AG04450 (cell line): Measurements from ENCODE around the gene ASCC1. TPM values are rescaled to one million over a fixed set of nuclear protein-coding genes. Genes with fewer than 3 reads are reported as not detected.

Experiments
- CTCF ChIA-PET: fragments of 300-600, 350-600 bp; formaldehyde crosslinking; extraction: SDS; loops from one replicate; lab custom pipeline; 2022; ENCODE audit warnings: antibody characterized with exemption, inconsistent platforms; lab: Charles Lee
- POLR2A ChIA-PET: fragments of 350-600 bp; formaldehyde crosslinking; extraction: SDS; loops from one replicate; lab custom pipeline; 2021; ENCODE audit warnings: antibody characterized with exemption, inconsistent platforms; lab: Yijun Ruan, JAX
- DNase-seq: peaks from one replicate; pipeline ENCODE4 v3.0.0-alpha.2; 2011; ENCODE audit warnings: low read depth, low spot score
- H3K27ac ChIP-seq: one replicate; pipeline ENCODE4 v1.5.1; 2012; ENCODE audit warnings: low read depth, low read length, control low read depth
- H3K27me3 ChIP-seq: one replicate; pipeline ENCODE4 v1.6.0; 2012; ENCODE audit warnings: low read length; ENCODE audit not compliant: control insufficient read depth, insufficient read depth
- H3K4me3 ChIP-seq: 2 replicates; pipeline ENCODE4 v1.5.1; 2011; ENCODE audit warnings: mild to moderate bottlenecking, low read depth, low read length, control low read depth
- H3K9me3 ChIP-seq: 2 replicates; pipeline ENCODE4 v1.5.1; 2012; ENCODE audit warnings: low read length; ENCODE audit not compliant: control insufficient read depth, insufficient read depth
- CTCF ChIP-seq: IDR thresholded peaks from 2 replicates; pipeline ENCODE4 v1.5.1; 2011; ENCODE audit warnings: low read depth, low read length, control low read depth, inconsistent platforms
- polyA plus RNA-seq: library from polyadenylated mRNA; depleted of rRNA; stranded (reverse); fragments of >200 nt; gene quantifications from 2 replicates; pipeline ENCODE4 v1.2.3, GENCODE V29; 2011

ASCC1 gene
- polyA plus RNA-seq, 1 experiment = 43.7 TPM

- DNase-seq = no peak
- TF ChIP-seq CTCF = no peak
- POLR2A ChIA-PET = no interaction called here
Observed at GRCh38 chr10:72063703-72064391, 152.2 kb downstream of the ASCC1 start.

GRCh38 chr10:72062832-72063702, 153.0 kb downstream of the ASCC1 start:
- CTCF ChIA-PET = interaction anchor here (0.6 to 3.9 kb wide), 4 partner anchors 14 to 170 kb away, joined by 5 to 13 read pairs (median 6); no protein-coding TSS in a partner anchor
- H3K27me3 ChIP-seq = peaks cover 31% of the 10 kb centered on the region

More at GRCh38 chr10:72063703-72064391, 152.2 kb downstream of the ASCC1 start:
- CTCF ChIA-PET = interaction anchor here (0.6 to 3.9 kb wide), 3 partner anchors 15 to 170 kb away, joined by 6 to 13 read pairs (median 6); no protein-coding TSS in a partner anchor
- no peaks in the 10 kb centered on the region; the same call in 1 of the 2 replicates for H3K9me3 ChIP-seq
- H3K4me3 ChIP-seq = no peak overlapping the region
- H3K27me3 ChIP-seq = peaks cover 31% of the 10 kb centered on the region
- H3K27ac ChIP-seq = no peak overlapping the region

GRCh38 chr10:72062382-72062781, 153.7 kb downstream of the ASCC1 start:
- H3K4me3 ChIP-seq = no peak overlapping the region
- H3K9me3 ChIP-seq = no peaks in the 10 kb centered on the region
- no peak for DNase-seq
- CTCF ChIA-PET = interaction anchor here (1.2 to 1.4 kb wide), 2 partner anchors 14 to 166 kb away, joined by 5 to 6 read pairs; no protein-coding TSS in a partner anchor
- H3K27ac ChIP-seq = no peak overlapping the region
- TF ChIP-seq CTCF = no peak
- POLR2A ChIA-PET = no interaction called here
- peaks cover 28% of the 10 kb centered on the region for H3K27me3 ChIP-seq

More at GRCh38 chr10:72062832-72063702, 153.0 kb downstream of the ASCC1 start:
- Histone ChIP-seq H3K27ac (no peak overlapping the region), H3K4me3 (no peak overlapping the region), H3K9me3 (no peaks in the 10 kb centered on the region; the same call in 1 of the 2 replicates)
- POLR2A ChIA-PET = no interaction called here
- DNase-seq = no peak
- TF ChIP-seq CTCF = no peak

- DNase-seq = no peak
- peaks cover 24% of the 10 kb centered on the region for H3K27me3 ChIP-seq
- ChIA-PET POLR2A (no interaction called here), CTCF (interaction anchor here (0.6 to 1.2 kb wide), 2 partner anchors 165 to 269 kb away, joined by 3 to 4 read pairs; no protein-coding TSS in a partner anchor)
- no peak overlapping the region for H3K27ac ChIP-seq
- no peak overlapping the region for H3K4me3 ChIP-seq
- no peak for TF ChIP-seq CTCF
- H3K9me3 ChIP-seq = no peaks in the 10 kb centered on the region
Observed at GRCh38 chr10:72061930-72062329, 154.1 kb downstream of the ASCC1 start.
